Measurements from ENCODE around the gene CHMP1A. TPM values are rescaled to one million over a fixed set of nuclear protein-coding genes. Genes with fewer than 3 reads are reported as not detected.

The CHMP1A gene
- total and polyA plus RNA-seq, 2 of the 8 experiments (the other 6 are each of a cell fraction or from before 2014, with no cell fraction given), result 64.4 to 75.8 TPM

- no peak overlapping the region for H3K23ac ChIP-seq (ENCODE audit: insufficient read length)
- 0 out of 2 replicates have a peak overlapping the region, but pooled peaks have one; percentile 40 for H2AK5ac ChIP-seq (ENCODE audit: low read depth, low read length)
- H3K56ac ChIP-seq (replicated peaks; ENCODE audit: insufficient read length, low read depth, low read length), result no peak overlapping the region
- no peak overlapping the region for H4K8ac ChIP-seq (ENCODE audit: extremely low read depth, insufficient read depth, low read length)
- H3K79me2 ChIP-seq (ENCODE audit: control insufficient read depth in 1 of 2, insufficient read depth in 2 of 2, low read length in 2 of 2), result no peaks in the 10 kb centered on the region
- no peaks in the 10 kb centered on the region for H4K20me1 ChIP-seq (replicated peaks in 1 of 2; ENCODE audit: control insufficient read depth in 1 of 2, insufficient read depth in 2 of 2, low read length in 2 of 2)
- ChIA-PET CTCF (ENCODE audit: partially characterized antibody) (interaction anchor here (1.7 to 4.9 kb wide), 3 partner anchors 11 to 20 kb away, joined by 7 to 24 read pairs (median 8); no protein-coding TSS in a partner anchor), POLR2A (ENCODE audit: partially characterized antibody) (no interaction called here)
- 0 out of 2 replicates have a peak overlapping the region, but pooled peaks have one; percentile 43 for H2BK20ac ChIP-seq (ENCODE audit: low read length)
- FAIRE-seq, result no peak
- no peak overlapping the region for H2BK120ac ChIP-seq (replicated peaks; ENCODE audit: low read depth, low read length)
- H2BK15ac ChIP-seq (ENCODE audit: low read length), result no peak overlapping the region
- no peak overlapping the region for H3K4ac ChIP-seq (replicated peaks; ENCODE audit: insufficient read length, low read depth, low read length)
- no peak for DNase-seq (ENCODE audit: low read depth in 1 of 2, low spot score in 2 of 2)
- H3K14ac ChIP-seq (ENCODE audit: insufficient read length), result no peak overlapping the region
- no peak overlapping the region for H3K4me3 ChIP-seq (ENCODE audit: extremely low read depth in 1 of 4, insufficient read depth in 2 of 4, low read depth in 3 of 4, low read length in 4 of 4)
- WGBS, 2 experiments (ENCODE audit: extremely low coverage in 1 of 2, insufficient coverage in 1 of 2, insufficient read length in 1 of 2, insufficient replicate concordance in 2 of 2, low coverage in 1 of 2, low lambda C conversion rate in 2 of 2, missing lambda C conversion rate in 1 of 2), result 88% methylated on average over 32 of the region's 32 CpGs; no CpG with 5 or more reads in 1 of the 2 experiments
- H2BK5ac ChIP-seq (ENCODE audit: low read depth, low read length), result peak overlapping the region; percentile 66; the same call in 1 of the 2 replicates
- no peak overlapping the region for H3K9ac ChIP-seq (replicated peaks in 1 of 4; ENCODE audit: extremely low read depth in 1 of 4, low read depth in 3 of 4, low read length in 3 of 4)
- no peak overlapping the region for H3K27ac ChIP-seq (ENCODE audit: low read depth, low read length)
- no peaks in the 10 kb centered on the region for H3K36me3 ChIP-seq (ENCODE audit: control insufficient read depth in 2 of 4, insufficient read depth in 4 of 4, low read length in 3 of 4)
- no peak overlapping the region for H2AFZ ChIP-seq (ENCODE audit: low read length)
- H4K91ac ChIP-seq (replicated peaks; ENCODE audit: insufficient read length, low read length), result no peak overlapping the region
- peaks cover 0 to 23% (median 6%) of the 10 kb centered on the region in 4 experiments; a peak in 6 of 7 replicates for H3K4me1 ChIP-seq (replicated peaks in 1 of 4; ENCODE audit: control insufficient read depth in 3 of 4, insufficient read depth in 4 of 4, low read length in 3 of 4)
- H3K9me3 ChIP-seq (ENCODE audit: insufficient read depth in 2 of 2, low read depth in 1 of 2, low read length in 1 of 2), result no peaks in the 10 kb centered on the region
- H4K5ac ChIP-seq (ENCODE audit: insufficient read length, low read depth, low read length), result no peak overlapping the region
- H2BK12ac ChIP-seq (ENCODE audit: low read depth, low read length), result peak overlapping the region; percentile 68; the same call in 1 of the 2 replicates
- no peak overlapping the region for H3K4me2 ChIP-seq (ENCODE audit: insufficient read depth in 1 of 2, low read depth in 2 of 2, low read length in 2 of 2)
- TF ChIP-seq POLR2AphosphoS5 (IDR thresholded peaks at IDR 0.05; ENCODE audit: low read depth, low read length), result no peak
- TF ChIP-seq CTCF (IDR thresholded peaks at IDR 0.05; ENCODE audit: control extremely low read depth in 1 of 3, insufficient read depth in 1 of 3, low read depth in 1 of 3, low read length in 3 of 3), result no peak
- no peak for TF ChIP-seq CREB1 (IDR thresholded peaks at IDR 0.05)
- no peak for TF ChIP-seq EGR1 (IDR thresholded peaks at IDR 0.05; ENCODE audit: borderline replicate concordance, low read depth, low read length)
- no peak for TF ChIP-seq RXRA (IDR thresholded peaks at IDR 0.05; ENCODE audit: insufficient read depth, low read depth, low read length)
- TF ChIP-seq BACH1 (IDR thresholded peaks at IDR 0.05; ENCODE audit: low read length), result no peak
- TF ChIP-seq FOSL1 (IDR thresholded peaks at IDR 0.05; ENCODE audit: insufficient read depth, low read depth, low read length), result no peak
- no peak for TF ChIP-seq GTF2F1 (IDR thresholded peaks at IDR 0.05; ENCODE audit: borderline replicate concordance, low read depth, low read length)
- TF ChIP-seq BRCA1 (IDR thresholded peaks at IDR 0.05; ENCODE audit: low read depth, low read length), result no peak
- no peak for TF ChIP-seq HDAC6 (IDR thresholded peaks at IDR 0.05; ENCODE audit: low read depth, low read length)
- H3K27me3 ChIP-seq (replicated peaks in 1 of 4; ENCODE audit: control insufficient read depth in 3 of 4, extremely low read depth in 1 of 4, insufficient read depth in 3 of 4, low read length in 3 of 4), result peaks cover 0 to 15% (median 7%) of the 10 kb centered on the region in 4 experiments; a peak in 5 of 7 replicates
- no peaks in the 10 kb centered on the region for H3K79me1 ChIP-seq (ENCODE audit: low read depth, low read length)
- H3K18ac ChIP-seq (ENCODE audit: extremely low read depth, low read length), result no peak overlapping the region
- H3K23me2 ChIP-seq (ENCODE audit: low read depth, low read length), result no peaks in the 10 kb centered on the region
Observed at GRCh38 chr16:89621698-89622409, 35.7 kb downstream of the CHMP1A start.

All from H1 (cell line).